ENCODE measurements around the gene AKT1S1. TPM values are rescaled to one million over a fixed set of nuclear protein-coding genes. Genes with fewer than 3 reads are reported as not detected.

Gene AKT1S1
- total and polyA plus RNA-seq, 2 of the 13 experiments (the other 11 are each of a cell fraction or from before 2014, with no cell fraction given): 13.5 to 27.8 TPM

- TF ChIP-seq ZSCAN21 (CRISPR knock-in tag; IDR thresholded peaks at IDR 0.05; ENCODE audit: borderline replicate concordance) (peak; percentile 48; the same call in 1 of the 2 replicates), ISX (CRISPR knock-in tag; conservative IDR thresholded peaks at IDR 0.05) (no peak), ZNF614 (CRISPR knock-in tag; IDR thresholded peaks at IDR 0.05; ENCODE audit: borderline replicate concordance) (no peak), MYNN (CRISPR knock-in tag; IDR thresholded peaks at IDR 0.05; ENCODE audit: low read depth) (no peak), CBX2 (IDR thresholded peaks at IDR 0.05; ENCODE audit: low read depth, low read length) (no peak), CBX2 (CRISPR knock-in tag; IDR thresholded peaks at IDR 0.05; ENCODE audit: low read depth) (no peak), MED1 (CRISPR knock-in tag; IDR thresholded peaks at IDR 0.05) (peak; percentile 44; the same call in 1 of the 2 replicates), ZNF335 (CRISPR knock-in tag; IDR thresholded peaks at IDR 0.05) (no peak), IKZF4 (CRISPR knock-in tag; IDR thresholded peaks at IDR 0.05; ENCODE audit: borderline replicate concordance, low read depth, not compliant biosample characterization) (no peak), ZNF326 (CRISPR knock-in tag; IDR thresholded peaks at IDR 0.05; ENCODE audit: borderline replicate concordance) (no peak), GZF1 (CRISPR knock-in tag; IDR thresholded peaks at IDR 0.05) (no peak), SAP130 (CRISPR knock-in tag; IDR thresholded peaks at IDR 0.05; ENCODE audit: low read depth) (peak; percentile 74), RFXANK (CRISPR knock-in tag; IDR thresholded peaks at IDR 0.05) (no peak; the same call in 1 of the 2 replicates), ZNF616 (CRISPR knock-in tag; IDR thresholded peaks at IDR 0.05; ENCODE audit: low read depth) (no peak), NRL (CRISPR knock-in tag; IDR thresholded peaks at IDR 0.05; ENCODE audit: borderline replicate concordance) (0 out of 2 replicates have a peak, but pooled peaks have one; percentile 43), ZBTB44 (CRISPR knock-in tag; IDR thresholded peaks at IDR 0.05) (0 out of 2 replicates have a peak, but pooled peaks have one; percentile 16), ZNF574 (CRISPR knock-in tag; IDR thresholded peaks at IDR 0.05) (peak; percentile 88), ZNF230 (CRISPR knock-in tag; IDR thresholded peaks at IDR 0.05) (peak; percentile 28; the same call in 1 of the 2 replicates), POLR2AphosphoS2 (IDR thresholded peaks at IDR 0.05; ENCODE audit: low read depth, low read length) (no peak), AHR (CRISPR knock-in tag; IDR thresholded peaks at IDR 0.05) (0 out of 2 replicates have a peak, but pooled peaks have one; percentile 61), ZBTB14 (CRISPR knock-in tag; IDR thresholded peaks at IDR 0.05) (no peak)
- TF ChIP-seq, protein P1, sequence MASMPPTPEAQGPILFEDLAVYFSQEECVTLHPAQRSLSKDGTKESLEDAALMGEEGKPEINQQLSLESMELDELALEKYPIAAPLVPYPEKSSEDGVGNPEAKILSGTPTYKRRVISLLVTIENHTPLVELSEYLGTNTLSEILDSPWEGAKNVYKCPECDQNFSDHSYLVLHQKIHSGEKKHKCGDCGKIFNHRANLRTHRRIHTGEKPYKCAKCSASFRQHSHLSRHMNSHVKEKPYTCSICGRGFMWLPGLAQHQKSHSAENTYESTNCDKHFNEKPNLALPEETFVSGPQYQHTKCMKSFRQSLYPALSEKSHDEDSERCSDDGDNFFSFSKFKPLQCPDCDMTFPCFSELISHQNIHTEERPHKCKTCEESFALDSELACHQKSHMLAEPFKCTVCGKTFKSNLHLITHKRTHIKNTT (CRISPR knock-in tag; IDR thresholded peaks at IDR 0.05): no peak
- TF ChIP-seq, protein P2, sequence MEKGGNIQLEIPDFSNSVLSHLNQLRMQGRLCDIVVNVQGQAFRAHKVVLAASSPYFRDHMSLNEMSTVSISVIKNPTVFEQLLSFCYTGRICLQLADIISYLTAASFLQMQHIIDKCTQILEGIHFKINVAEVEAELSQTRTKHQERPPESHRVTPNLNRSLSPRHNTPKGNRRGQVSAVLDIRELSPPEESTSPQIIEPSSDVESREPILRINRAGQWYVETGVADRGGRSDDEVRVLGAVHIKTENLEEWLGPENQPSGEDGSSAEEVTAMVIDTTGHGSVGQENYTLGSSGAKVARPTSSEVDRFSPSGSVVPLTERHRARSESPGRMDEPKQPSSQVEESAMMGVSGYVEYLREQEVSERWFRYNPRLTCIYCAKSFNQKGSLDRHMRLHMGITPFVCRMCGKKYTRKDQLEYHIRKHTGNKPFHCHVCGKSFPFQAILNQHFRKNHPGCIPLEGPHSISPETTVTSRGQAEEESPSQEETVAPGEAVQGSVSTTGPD (CRISPR knock-in tag; IDR thresholded peaks at IDR 0.05): no peak
Measured at GRCh38 chr19:49876422-49877019, 634 bp downstream of the AKT1S1 start (continued).
